ENCODE results near the gene GGNBP2.

DNA sequence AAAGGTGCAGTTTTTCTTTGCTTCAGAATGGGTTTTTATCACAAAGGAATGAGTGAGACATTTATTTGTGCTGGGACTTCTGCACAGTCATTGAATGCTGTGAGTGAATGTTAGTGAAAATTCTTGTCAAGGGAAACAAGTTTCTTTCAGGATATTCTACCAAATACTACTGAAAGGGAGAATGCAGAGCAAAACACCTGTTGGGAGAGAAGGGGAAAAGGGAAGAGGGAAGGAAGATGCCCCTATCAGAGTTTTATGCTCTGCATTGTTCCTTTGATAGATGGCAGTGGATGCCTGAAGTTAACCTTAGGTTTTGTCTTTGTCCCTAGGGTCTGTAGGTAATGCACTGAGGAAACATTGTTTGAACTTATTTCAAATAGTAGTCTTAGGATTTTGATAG is 3.1 kb downstream of the GGNBP2 start:
- TF ChIP-seq EZH2 (IDR thresholded peaks at IDR 0.05; ENCODE audit: low read length, missing control alignments): no peak
- TF ChIP-seq, protein P1, sequence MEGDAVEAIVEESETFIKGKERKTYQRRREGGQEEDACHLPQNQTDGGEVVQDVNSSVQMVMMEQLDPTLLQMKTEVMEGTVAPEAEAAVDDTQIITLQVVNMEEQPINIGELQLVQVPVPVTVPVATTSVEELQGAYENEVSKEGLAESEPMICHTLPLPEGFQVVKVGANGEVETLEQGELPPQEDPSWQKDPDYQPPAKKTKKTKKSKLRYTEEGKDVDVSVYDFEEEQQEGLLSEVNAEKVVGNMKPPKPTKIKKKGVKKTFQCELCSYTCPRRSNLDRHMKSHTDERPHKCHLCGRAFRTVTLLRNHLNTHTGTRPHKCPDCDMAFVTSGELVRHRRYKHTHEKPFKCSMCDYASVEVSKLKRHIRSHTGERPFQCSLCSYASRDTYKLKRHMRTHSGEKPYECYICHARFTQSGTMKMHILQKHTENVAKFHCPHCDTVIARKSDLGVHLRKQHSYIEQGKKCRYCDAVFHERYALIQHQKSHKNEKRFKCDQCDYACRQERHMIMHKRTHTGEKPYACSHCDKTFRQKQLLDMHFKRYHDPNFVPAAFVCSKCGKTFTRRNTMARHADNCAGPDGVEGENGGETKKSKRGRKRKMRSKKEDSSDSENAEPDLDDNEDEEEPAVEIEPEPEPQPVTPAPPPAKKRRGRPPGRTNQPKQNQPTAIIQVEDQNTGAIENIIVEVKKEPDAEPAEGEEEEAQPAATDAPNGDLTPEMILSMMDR (conservative IDR thresholded peaks at IDR 0.05 in 1 of 2, IDR thresholded peaks at IDR 0.05 in 1 of 2; ENCODE audit: low read depth in 1 of 2, low read length in 2 of 2): no peak

Measured in fibroblast of lung (primary cell).